Esophagus muscularis mucosa (tissue), 4 donors: ENCODE measurements around the gene EMC8.

Source experiments
- EP300 ChIP-seq: sonication (generic); formaldehyde crosslinking; IDR thresholded peaks from one replicate; pipeline ENCODE4 v1.6.1; 2017; ENCODE audit warnings: antibody characterized with exemption
- POLR2A ChIP-seq: fragments of 450-650 bp; IDR thresholded peaks from one replicate; pipeline ENCODE4 v1.6.1; 2017; ENCODE audit warnings: antibody characterized with exemption, moderate library complexity, mild to moderate bottlenecking, low read depth
- TF ChIP-seq, protein P1 (sequence below), 3 experiments: fragments of 200-600 bp in 2 of 3; fragments of 450-650 bp in 1 of 3; sonication (generic) in 2 of 3; IDR thresholded peaks; one replicate each; pipeline ENCODE4 v1.5.1; 2017 to 2019; ENCODE audit warnings: antibody characterized with exemption in 3 of 3, mild to moderate bottlenecking in 2 of 3, moderate library complexity in 1 of 3

DNA sequence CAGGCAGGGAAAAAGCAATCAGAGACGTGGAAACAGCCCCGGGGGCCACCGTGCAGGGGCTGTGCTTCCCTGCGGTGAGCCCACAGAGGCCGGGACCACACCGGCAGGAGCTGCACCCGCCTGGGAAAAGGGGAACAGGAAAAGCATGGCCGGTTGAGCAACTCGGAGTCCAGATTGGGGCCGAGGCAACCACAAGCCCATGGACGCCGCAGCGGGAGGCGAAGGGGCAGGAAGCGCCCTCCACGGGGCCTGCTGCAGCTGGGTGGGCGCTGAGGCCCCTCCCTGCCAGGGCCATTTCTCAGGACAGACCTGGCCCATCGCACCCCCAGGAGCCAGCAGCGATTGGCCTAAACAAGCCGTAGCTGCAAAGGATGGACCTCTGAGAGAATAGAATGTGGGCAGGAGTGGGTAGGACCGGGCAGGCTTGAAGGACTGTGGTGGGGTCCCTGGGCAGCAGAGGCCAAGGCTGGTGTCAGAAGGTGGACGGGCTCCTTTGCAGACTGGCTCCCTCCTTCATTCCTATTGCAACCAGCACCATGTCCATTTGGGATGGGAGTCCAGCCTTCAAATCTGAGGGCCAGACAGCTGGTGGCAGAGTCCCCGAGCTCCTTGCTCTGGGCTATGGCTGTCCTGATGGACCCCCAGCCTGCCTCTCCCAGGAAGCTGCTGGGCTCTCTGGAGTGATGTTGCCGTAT lies 30.6 kb upstream of the EMC8 start:
- TF ChIP-seq, protein P1, sequence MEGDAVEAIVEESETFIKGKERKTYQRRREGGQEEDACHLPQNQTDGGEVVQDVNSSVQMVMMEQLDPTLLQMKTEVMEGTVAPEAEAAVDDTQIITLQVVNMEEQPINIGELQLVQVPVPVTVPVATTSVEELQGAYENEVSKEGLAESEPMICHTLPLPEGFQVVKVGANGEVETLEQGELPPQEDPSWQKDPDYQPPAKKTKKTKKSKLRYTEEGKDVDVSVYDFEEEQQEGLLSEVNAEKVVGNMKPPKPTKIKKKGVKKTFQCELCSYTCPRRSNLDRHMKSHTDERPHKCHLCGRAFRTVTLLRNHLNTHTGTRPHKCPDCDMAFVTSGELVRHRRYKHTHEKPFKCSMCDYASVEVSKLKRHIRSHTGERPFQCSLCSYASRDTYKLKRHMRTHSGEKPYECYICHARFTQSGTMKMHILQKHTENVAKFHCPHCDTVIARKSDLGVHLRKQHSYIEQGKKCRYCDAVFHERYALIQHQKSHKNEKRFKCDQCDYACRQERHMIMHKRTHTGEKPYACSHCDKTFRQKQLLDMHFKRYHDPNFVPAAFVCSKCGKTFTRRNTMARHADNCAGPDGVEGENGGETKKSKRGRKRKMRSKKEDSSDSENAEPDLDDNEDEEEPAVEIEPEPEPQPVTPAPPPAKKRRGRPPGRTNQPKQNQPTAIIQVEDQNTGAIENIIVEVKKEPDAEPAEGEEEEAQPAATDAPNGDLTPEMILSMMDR (IDR thresholded peaks at IDR 0.05) = no peak
- TF ChIP-seq POLR2A (no peak), EP300 (no peak)
